Measurements from ENCODE around the gene POU6F2. TPM values are rescaled to one million over a fixed set of nuclear protein-coding genes. Genes with fewer than 3 reads are reported as not detected.
A peak's percentile ranks its signal among the peaks of the same experiment; 100 is the strongest.

The POU6F2 gene
- total and polyA plus RNA-seq, 9 of the 15 experiments (the other 6 are each of a cell fraction or from before 2014, with no cell fraction given): 0.29 to 1.5 (median 0.96) TPM

DNA sequence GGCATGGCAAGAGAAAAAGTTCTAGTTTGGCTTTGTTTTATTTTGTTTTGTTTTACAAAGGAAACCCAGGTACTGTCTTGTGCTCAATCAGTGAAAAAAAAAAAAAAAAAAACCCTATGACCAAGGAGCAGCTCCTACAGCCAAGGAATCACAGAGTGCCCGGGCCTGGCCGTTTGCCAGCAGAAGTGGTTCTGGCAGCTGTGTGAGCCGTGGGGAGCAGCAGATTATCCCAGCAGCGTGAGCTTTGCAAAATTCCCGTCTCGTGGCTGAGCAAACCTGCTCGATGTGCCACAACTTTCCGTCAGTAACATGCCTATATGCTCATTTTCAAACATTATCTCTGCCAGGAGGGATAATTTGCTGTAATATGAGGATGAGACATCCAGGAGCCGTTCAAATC, 293.7 kb downstream of the POU6F2 start:
- in situ Hi-C loops (cut with MboI): no loop called here
- H3K27ac ChIP-seq (ENCODE audit: extremely low read depth, low read depth, low read length): no peak overlapping the region
- intact Hi-C loops (cut with micrococcal nuclease): no loop called here
- H3K27me3 ChIP-seq (ENCODE audit: control insufficient read depth in 2 of 2, insufficient read depth in 2 of 2, low read length in 2 of 2): no peaks in the 10 kb centered on the region
- POLR2A ChIA-PET: interaction anchor here (0.7 kb wide), 1 partner anchor 268 kb away, joined by 3 read pairs; no protein-coding TSS in a partner anchor
- H3K9ac ChIP-seq (ENCODE audit: insufficient read depth in 1 of 2, low read depth in 2 of 2, low read length in 2 of 2): no peak overlapping the region
- WGBS (ENCODE audit: insufficient coverage, low coverage, missing lambda C conversion rate): 0% methylated on average over 9 of the region's 9 CpGs
- no peak for DNase-seq (ENCODE audit: extremely low read depth in 1 of 4, low spot score in 3 of 4)
- no peaks in the 10 kb centered on the region for H3K4me1 ChIP-seq (replicated peaks in 1 of 2; ENCODE audit: control insufficient read depth in 2 of 2, insufficient read depth in 2 of 2, low read length in 2 of 2)
- CTCF ChIA-PET (ENCODE audit: low intra/inter-chr PET ratio): no interaction called here
- H3K9me3 ChIP-seq (replicated peaks; ENCODE audit: control insufficient read depth, insufficient read depth, low read depth, low read length): no peaks in the 10 kb centered on the region
- H3K9me1 ChIP-seq (ENCODE audit: control insufficient read depth, insufficient read depth, low read length): no peaks in the 10 kb centered on the region
- FAIRE-seq: no peak
- TF ChIP-seq NFIC (IDR thresholded peaks at IDR 0.05): peak; percentile 41
- TF ChIP-seq, protein P1, sequence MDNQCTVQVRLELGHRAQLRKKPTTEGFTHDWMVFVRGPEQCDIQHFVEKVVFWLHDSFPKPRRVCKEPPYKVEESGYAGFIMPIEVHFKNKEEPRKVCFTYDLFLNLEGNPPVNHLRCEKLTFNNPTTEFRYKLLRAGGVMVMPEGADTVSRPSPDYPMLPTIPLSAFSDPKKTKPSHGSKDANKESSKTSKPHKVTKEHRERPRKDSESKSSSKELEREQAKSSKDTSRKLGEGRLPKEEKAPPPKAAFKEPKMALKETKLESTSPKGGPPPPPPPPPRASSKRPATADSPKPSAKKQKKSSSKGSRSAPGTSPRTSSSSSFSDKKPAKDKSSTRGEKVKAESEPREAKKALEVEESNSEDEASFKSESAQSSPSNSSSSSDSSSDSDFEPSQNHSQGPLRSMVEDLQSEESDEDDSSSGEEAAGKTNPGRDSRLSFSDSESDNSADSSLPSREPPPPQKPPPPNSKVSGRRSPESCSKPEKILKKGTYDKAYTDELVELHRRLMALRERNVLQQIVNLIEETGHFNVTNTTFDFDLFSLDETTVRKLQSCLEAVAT (IDR thresholded peaks at IDR 0.05): no peak
- no peaks in the 10 kb centered on the region for H3K36me3 ChIP-seq (ENCODE audit: control insufficient read depth, insufficient read depth, low read length)
- no peak overlapping the region for H2AFZ ChIP-seq (ENCODE audit: low read depth, low read length)
- no peak overlapping the region for H3K4me3 ChIP-seq
- H4K20me1 ChIP-seq (replicated peaks; ENCODE audit: control insufficient read depth, insufficient read depth, low read length): no peaks in the 10 kb centered on the region; the same call in 1 of the 2 replicates
- ATAC-seq: no peak
- no peaks in the 10 kb centered on the region for H3K79me2 ChIP-seq (ENCODE audit: control insufficient read depth, insufficient read depth, low read length)
- no peak overlapping the region for H3K4me2 ChIP-seq (ENCODE audit: insufficient read depth, low read length)
- no TSS peak for BruUV-seq (replicated peaks)

DNA sequence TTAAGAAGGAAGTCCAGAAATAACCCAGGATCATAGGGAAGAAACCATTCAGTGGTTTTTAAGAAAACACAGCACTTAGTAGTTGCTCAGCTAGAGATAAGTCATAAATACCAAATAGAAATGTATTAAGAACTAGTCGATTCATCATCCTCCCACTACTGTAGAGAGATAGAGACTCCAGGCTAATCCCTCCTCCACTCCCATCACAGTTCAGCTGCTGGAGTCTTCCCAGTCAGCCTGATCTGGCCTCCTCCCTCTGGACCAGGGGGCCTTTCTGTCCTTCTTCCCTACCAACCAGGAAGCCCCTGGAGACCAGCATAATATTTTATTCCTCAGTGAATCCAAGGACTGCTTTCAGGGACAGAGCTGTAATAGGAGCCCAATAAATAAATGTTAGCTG, 294.4 kb downstream of the POU6F2 start:
- intact Hi-C loops (cut with micrococcal nuclease) (no loop called here), in situ Hi-C loops (cut with MboI) (no loop called here)
- ChIA-PET CTCF (ENCODE audit: low intra/inter-chr PET ratio) (no interaction called here), POLR2A (interaction anchor here (0.7 kb wide), 1 partner anchor 775 kb away, joined by 4 read pairs; no protein-coding TSS in a partner anchor)
- Histone ChIP-seq H3K36me3 (ENCODE audit: control insufficient read depth, insufficient read depth, low read length) (no peaks in the 10 kb centered on the region), H4K20me1 (replicated peaks; ENCODE audit: control insufficient read depth, insufficient read depth, low read length) (no peaks in the 10 kb centered on the region; the same call in 1 of the 2 replicates), H3K9ac (ENCODE audit: insufficient read depth in 1 of 2, low read depth in 2 of 2, low read length in 2 of 2) (no peak overlapping the region), H3K27me3 (ENCODE audit: control insufficient read depth in 2 of 2, insufficient read depth in 2 of 2, low read length in 2 of 2) (no peaks in the 10 kb centered on the region), H3K79me2 (ENCODE audit: control insufficient read depth, insufficient read depth, low read length) (no peaks in the 10 kb centered on the region), H3K4me1 (replicated peaks in 1 of 2; ENCODE audit: control insufficient read depth in 2 of 2, insufficient read depth in 2 of 2, low read length in 2 of 2) (no peaks in the 10 kb centered on the region), H2AFZ (ENCODE audit: low read depth, low read length) (no peak overlapping the region), H3K9me3 (replicated peaks; ENCODE audit: control insufficient read depth, insufficient read depth, low read depth, low read length) (no peaks in the 10 kb centered on the region), H3K9me1 (ENCODE audit: control insufficient read depth, insufficient read depth, low read length) (no peaks in the 10 kb centered on the region), H3K4me3 (no peak overlapping the region), H3K27ac (ENCODE audit: extremely low read depth, low read depth, low read length) (no peak overlapping the region), H3K4me2 (ENCODE audit: insufficient read depth, low read length) (no peak overlapping the region)
- WGBS (ENCODE audit: insufficient coverage, low coverage, missing lambda C conversion rate): 0% methylated on average over 1 of the region's 1 CpG
- no peak for FAIRE-seq
- BruUV-seq (replicated peaks): no TSS peak
- no peak for ATAC-seq
- DNase-seq (ENCODE audit: extremely low read depth in 1 of 4, low spot score in 3 of 4): no peak
- no peak for TF ChIP-seq FOXK1 (CRISPR knock-in tag; IDR thresholded peaks at IDR 0.05; ENCODE audit: borderline replicate concordance)
- no peak for TF ChIP-seq POLR2AphosphoS5 (IDR thresholded peaks at IDR 0.05; ENCODE audit: control insufficient read depth, insufficient read depth, low read depth, low read length)
- no peak for TF ChIP-seq ZNF408 (CRISPR knock-in tag; IDR thresholded peaks at IDR 0.05; ENCODE audit: low read depth)
- TF ChIP-seq RHOXF2B (CRISPR knock-in tag; conservative IDR thresholded peaks at IDR 0.05): no peak
- TF ChIP-seq, protein P2, sequence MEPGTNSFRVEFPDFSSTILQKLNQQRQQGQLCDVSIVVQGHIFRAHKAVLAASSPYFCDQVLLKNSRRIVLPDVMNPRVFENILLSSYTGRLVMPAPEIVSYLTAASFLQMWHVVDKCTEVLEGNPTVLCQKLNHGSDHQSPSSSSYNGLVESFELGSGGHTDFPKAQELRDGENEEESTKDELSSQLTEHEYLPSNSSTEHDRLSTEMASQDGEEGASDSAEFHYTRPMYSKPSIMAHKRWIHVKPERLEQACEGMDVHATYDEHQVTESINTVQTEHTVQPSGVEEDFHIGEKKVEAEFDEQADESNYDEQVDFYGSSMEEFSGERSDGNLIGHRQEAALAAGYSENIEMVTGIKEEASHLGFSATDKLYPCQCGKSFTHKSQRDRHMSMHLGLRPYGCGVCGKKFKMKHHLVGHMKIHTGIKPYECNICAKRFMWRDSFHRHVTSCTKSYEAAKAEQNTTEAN (CRISPR knock-in tag; IDR thresholded peaks at IDR 0.05): no peak
- TF ChIP-seq, protein P3, sequence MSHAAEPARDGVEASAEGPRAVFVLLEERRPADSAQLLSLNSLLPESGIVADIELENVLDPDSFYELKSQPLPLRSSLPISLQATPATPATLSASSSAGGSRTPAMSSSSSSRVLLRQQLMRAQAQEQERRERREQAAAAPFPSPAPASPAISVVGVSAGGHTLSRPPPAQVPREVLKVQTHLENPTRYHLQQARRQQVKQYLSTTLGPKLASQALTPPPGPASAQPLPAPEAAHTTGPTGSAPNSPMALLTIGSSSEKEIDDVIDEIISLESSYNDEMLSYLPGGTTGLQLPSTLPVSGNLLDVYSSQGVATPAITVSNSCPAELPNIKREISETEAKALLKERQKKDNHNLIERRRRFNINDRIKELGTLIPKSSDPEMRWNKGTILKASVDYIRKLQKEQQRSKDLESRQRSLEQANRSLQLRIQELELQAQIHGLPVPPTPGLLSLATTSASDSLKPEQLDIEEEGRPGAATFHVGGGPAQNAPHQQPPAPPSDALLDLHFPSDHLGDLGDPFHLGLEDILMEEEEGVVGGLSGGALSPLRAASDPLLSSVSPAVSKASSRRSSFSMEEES (CRISPR knock-in tag; IDR thresholded peaks at IDR 0.05): no peak
- TF ChIP-seq TEAD2 (tag; IDR thresholded peaks at IDR 0.05): no peak
- no peak for TF ChIP-seq ZNF121 (CRISPR knock-in tag; conservative IDR thresholded peaks at IDR 0.05)
